Astrocyte of the spinal cord (primary cell): ENCODE measurements around the gene EFCAB8.
"Not testable (repeated sequence)": the region's sequence is repeated elsewhere in the genome, so short reads cannot be mapped to it uniquely, and the experiment has no call there.

ENCODE experiments used
- DNase-seq: peaks from one replicate; pipeline ENCODE4 v3.0.0; 2011; ENCODE audit warnings: low read depth, low spot score
- H3K4me3 ChIP-seq: 2 replicates; pipeline ENCODE4 v1.5.1; 2011; ENCODE audit warnings: low read depth, mild to moderate bottlenecking, low read length, moderate library complexity
- in situ Hi-C: cut with HindIII; loops from 2 replicates; pipeline ENCODE4 v1.10.0; 2017; ENCODE audit warnings: low sequenced_read_pairs
- TF ChIP-seq, protein P1 (sequence below): IDR thresholded peaks from 2 replicates; pipeline ENCODE4 v1.5.1; 2012; ENCODE audit warnings: low read depth, mild to moderate bottlenecking, low read length, inconsistent platforms

Gene EFCAB8

DNA sequence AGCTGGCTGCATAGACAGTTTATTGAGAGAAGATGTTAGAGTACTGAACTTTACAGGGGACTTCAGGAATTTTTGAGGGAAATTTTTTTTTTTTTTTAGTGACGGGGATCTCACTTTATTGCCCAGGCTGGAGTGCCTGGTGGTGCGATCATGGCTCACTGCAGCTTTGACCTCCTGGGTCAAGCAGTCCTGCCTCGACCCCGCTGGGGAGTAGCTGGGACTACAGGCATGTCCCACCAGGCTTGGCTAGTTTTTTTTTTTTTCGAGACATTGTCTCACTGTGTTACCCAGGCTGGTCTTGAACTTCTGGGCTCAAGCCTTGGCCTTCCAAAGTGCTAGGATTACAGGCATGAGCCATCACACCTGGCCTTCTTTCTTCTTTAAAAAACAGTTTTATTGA lies 10.8 kb upstream of the EFCAB8 start:
- in situ Hi-C loops, result no loop called here
- TF ChIP-seq, protein P1, sequence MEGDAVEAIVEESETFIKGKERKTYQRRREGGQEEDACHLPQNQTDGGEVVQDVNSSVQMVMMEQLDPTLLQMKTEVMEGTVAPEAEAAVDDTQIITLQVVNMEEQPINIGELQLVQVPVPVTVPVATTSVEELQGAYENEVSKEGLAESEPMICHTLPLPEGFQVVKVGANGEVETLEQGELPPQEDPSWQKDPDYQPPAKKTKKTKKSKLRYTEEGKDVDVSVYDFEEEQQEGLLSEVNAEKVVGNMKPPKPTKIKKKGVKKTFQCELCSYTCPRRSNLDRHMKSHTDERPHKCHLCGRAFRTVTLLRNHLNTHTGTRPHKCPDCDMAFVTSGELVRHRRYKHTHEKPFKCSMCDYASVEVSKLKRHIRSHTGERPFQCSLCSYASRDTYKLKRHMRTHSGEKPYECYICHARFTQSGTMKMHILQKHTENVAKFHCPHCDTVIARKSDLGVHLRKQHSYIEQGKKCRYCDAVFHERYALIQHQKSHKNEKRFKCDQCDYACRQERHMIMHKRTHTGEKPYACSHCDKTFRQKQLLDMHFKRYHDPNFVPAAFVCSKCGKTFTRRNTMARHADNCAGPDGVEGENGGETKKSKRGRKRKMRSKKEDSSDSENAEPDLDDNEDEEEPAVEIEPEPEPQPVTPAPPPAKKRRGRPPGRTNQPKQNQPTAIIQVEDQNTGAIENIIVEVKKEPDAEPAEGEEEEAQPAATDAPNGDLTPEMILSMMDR, result no peak

GRCh38 chr20:32848846-32849245 lies 9.9 kb upstream of the EFCAB8 start:
- TF ChIP-seq, protein P1, result no peak

More for the DNA sequence above, 10.8 kb upstream of the EFCAB8 start:
- H3K4me3 ChIP-seq, result no peak overlapping the region
- DNase-seq, result no peak

GRCh38 chr20:32849577-32849976 lies 9.1 kb upstream of the EFCAB8 start:
- H3K4me3 ChIP-seq, result no peak overlapping the region
- TF ChIP-seq, protein P1, result no peak
- in situ Hi-C loops, result no loop called here
- no peak for DNase-seq

More at GRCh38 chr20:32848846-32849245, 9.9 kb upstream of the EFCAB8 start:
- in situ Hi-C loops, result no loop called here
- H3K4me3 ChIP-seq, result no peak overlapping the region
- DNase-seq, result no peak

DNA sequence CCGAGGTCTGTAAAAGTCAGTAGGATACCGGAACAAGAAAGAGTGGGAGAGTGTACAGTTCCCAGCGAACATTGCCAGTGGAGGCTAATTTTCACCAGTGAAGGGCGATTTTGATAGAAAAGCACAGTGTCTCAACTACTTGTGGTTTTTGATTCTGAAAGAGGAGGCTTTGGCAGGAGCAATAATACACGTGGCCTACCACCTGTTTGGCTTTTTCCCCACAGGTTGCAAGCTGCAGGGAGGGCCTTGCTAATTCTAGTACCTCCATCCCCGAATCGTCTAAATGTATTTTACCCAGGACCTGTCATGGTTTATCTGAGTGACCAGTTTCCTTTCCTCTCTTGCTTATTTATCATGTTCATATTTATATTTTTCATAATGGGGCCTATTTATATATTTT lies 3.3 kb upstream of the EFCAB8 start:
- no peak for DNase-seq
- in situ Hi-C loops, result no loop called here
- no peak overlapping the region for H3K4me3 ChIP-seq
- TF ChIP-seq, protein P1, result no peak

- in situ Hi-C loops, result no loop called here
- no peak overlapping the region for H3K4me3 ChIP-seq
- DNase-seq, result no peak
- TF ChIP-seq, protein P1, result no peak
These were observed 534 bp upstream of the EFCAB8 start for GRCh38 chr20:32858189-32858588.

DNA sequence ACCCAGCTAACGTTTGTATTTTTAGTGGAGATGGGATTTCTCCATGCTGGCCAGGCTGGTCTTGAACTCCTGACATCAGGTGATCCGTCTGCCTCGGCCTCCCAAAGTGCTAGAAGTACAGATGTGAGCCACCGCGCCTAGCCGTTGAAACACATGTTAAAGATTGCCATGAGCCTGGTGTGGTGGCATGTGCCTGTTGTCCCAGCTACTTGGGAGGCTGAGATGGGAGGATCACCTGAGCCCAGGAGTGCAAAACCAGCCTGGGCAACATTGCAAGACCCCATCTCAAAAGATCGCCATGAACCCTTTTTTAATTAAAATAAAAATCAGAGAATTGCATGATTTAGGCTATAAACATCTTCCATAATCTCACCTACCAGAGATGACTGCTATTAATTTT lies 2.7 kb downstream of the EFCAB8 start:
- in situ Hi-C loops, result no loop called here
- no peak overlapping the region for H3K4me3 ChIP-seq
- DNase-seq, result no peak
- TF ChIP-seq, protein P1, result no peak

- in situ Hi-C loops, result no loop called here
These were observed 10.8 kb downstream of the EFCAB8 start for GRCh38 chr20:32869562-32869961.

DNA sequence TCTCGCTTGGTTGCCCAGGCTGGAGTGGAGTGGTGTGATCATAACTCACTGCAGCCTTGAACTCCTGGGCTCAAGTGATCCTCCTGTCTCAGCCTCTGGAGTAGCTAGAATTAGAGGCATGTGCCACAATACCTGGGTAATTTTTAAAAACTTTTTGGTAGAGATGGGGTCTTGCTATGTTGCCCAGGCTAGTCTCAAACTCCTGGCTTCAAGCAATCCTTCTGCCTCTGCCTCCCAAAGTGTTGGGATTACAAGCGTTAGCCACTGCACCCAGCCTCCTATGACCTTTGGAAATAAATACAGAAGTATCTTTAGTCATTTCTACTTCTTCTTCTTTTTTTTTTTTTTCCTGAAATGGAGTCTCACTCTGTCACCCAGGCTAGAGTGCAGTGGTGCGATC lies 11.8 kb downstream of the EFCAB8 start:
- H3K4me3 ChIP-seq, DNase-seq, in situ Hi-C loops: not testable (repeated sequence)

More at GRCh38 chr20:32869562-32869961, 10.8 kb downstream of the EFCAB8 start:
- TF ChIP-seq, protein P1, result no peak
- no peak for DNase-seq
- H3K4me3 ChIP-seq, result no peak overlapping the region
